Astrocyte of the cerebellum (primary cell): Measurements from ENCODE around the gene FSHR.

Experiments used
- DNase-seq: peaks from one replicate; pipeline ENCODE4 v3.0.0-alpha.2; 2011; ENCODE audit warnings: low read depth
- H3K4me3 ChIP-seq: 2 replicates; pipeline ENCODE4 v1.5.1; 2011; ENCODE audit warnings: mild to moderate bottlenecking, low read depth, low read length, moderate library complexity
- in situ Hi-C: cut with HindIII; loops from 2 replicates; pipeline ENCODE4 v1.10.0; 2017; ENCODE audit warnings: low sequenced_read_pairs
- TF ChIP-seq, protein P1 (sequence below): IDR thresholded peaks from 2 replicates; pipeline ENCODE4 v1.5.1; 2012; ENCODE audit warnings: low read length, low read depth, moderate library complexity, mild to moderate bottlenecking; ENCODE audit errors: missing control alignments

Gene FSHR

DNA sequence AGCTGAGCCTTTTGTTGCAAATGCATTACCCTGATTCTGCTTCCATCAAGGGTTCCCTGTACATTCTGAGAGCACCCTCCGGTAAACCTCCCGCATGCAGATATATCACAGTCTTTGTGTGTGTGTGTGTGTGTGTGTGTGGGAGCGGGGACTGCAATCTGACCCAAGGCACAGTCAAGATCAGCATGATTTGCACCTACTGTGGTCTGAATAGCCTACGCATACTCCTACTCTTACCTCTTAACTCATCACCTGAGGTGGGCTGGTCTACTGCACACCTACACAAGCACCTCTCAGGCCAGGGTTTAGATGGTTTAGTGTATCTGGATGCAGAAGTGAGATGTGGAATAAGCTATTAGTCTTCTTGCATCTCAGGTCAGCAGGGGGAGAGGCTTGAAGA is 174.6 kb downstream of the FSHR start:
- in situ Hi-C loops = no loop called here
- TF ChIP-seq, protein P1, sequence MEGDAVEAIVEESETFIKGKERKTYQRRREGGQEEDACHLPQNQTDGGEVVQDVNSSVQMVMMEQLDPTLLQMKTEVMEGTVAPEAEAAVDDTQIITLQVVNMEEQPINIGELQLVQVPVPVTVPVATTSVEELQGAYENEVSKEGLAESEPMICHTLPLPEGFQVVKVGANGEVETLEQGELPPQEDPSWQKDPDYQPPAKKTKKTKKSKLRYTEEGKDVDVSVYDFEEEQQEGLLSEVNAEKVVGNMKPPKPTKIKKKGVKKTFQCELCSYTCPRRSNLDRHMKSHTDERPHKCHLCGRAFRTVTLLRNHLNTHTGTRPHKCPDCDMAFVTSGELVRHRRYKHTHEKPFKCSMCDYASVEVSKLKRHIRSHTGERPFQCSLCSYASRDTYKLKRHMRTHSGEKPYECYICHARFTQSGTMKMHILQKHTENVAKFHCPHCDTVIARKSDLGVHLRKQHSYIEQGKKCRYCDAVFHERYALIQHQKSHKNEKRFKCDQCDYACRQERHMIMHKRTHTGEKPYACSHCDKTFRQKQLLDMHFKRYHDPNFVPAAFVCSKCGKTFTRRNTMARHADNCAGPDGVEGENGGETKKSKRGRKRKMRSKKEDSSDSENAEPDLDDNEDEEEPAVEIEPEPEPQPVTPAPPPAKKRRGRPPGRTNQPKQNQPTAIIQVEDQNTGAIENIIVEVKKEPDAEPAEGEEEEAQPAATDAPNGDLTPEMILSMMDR = no peak

DNA sequence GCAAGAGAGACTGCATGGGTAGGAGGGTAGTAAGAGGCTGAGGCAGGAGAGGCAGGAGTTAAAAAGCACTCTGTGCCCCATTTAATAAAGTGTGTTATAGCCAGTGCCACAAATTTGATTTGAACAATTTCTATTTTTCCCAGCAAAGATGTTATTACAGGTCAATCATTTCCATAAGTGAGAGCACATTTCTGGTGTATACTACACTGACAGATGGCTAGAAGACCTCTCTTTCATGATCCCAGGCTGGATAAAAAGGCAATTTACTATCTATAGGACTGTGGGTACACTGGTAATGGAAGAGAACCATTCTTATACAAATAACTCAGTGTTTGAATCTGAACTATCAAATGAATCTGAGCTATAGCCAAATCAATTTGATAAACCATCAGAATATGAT is 176.2 kb downstream of the FSHR start:
- TF ChIP-seq, protein P1 = no peak
- in situ Hi-C loops = no loop called here
- no peak overlapping the region for H3K4me3 ChIP-seq
- DNase-seq = no peak

More for the DNA sequence above, 174.6 kb downstream of the FSHR start:
- no peak for DNase-seq
- H3K4me3 ChIP-seq = no peak overlapping the region

DNA sequence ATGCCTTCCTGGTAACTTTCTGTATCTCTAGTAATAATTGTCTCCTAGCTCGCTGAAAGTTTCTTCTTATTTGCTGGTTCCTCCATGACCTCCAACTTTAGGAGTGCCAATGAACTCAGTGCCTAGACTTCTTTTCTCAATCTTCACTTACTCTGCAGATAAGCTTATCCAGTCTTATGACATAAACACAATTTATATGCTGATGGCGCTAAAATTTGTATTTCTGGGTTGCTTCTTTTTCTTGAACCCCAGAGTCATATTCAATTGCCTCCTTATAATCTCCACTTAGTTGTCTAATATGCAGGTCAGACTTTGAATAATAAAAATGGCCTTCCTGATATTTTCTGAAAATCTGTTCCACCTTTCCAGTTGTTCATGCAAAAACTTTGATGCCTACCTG is 182.5 kb downstream of the FSHR start:
- H3K4me3 ChIP-seq = no peak overlapping the region
- TF ChIP-seq, protein P1 = no peak
- in situ Hi-C loops = no loop called here
- no peak for DNase-seq

DNA sequence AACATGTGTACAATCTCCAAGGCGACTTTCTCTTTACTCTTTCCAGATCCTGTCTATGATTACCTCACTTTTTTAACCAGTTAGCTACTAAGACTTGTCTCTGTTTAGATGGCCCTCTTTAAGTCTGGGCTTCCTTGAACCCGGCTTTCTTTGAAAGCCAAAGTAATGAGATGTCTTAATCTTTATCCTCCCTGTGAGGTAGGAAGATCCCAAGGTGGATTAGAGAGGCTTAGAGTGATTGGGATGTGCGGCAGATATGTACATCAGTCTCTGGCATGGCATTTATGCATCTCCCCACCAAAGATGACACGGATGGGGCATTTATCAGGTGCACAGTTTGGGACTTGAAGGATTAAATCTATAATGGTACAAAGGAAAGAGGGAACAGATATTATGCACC is 186.3 kb downstream of the FSHR start:
- no peak for DNase-seq
- in situ Hi-C loops = no loop called here
- no peak overlapping the region for H3K4me3 ChIP-seq
- TF ChIP-seq, protein P1 = no peak

DNA sequence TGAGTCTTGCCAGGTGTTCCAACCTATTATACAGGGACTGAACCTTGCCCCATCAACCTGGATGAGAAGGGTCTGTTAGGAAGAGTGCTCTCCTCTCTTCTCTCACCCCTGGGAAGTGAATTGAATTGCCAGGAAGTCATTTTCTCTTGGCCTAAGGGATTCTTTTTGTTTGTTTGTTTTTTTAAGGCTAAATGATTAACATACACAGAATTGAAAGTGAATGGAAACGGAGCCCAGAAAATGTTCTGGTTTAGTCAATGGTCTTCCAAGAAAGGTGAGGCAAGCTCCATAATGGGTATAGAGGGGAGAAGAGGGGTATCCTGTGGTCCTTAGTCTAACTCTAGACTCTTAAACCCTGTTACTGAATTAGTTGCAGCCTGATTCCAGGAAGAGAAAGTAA is 189.1 kb downstream of the FSHR start:
- in situ Hi-C loops = no loop called here
- DNase-seq = no peak
- no peak overlapping the region for H3K4me3 ChIP-seq
- TF ChIP-seq, protein P1 = no peak

DNA sequence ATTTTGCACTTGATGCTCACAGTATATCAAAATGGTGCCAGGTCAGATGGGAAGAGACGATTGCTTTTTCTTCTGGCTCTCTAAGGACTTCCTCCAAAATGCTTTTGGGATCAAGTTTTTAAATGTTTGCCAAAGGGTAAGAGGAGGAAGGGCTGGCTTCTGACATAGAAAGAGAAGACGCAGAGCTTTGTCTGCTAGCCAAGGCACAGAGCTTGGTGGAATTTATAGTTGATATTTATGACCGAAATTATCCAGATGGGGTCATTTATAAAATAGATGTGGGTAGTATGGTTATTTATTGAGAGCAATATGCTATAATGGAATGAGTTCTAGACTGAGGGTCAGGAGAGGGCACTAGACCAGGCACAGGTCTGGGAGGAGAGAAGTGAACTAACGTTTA is 193.3 kb downstream of the FSHR start:
- no peak for DNase-seq
- TF ChIP-seq, protein P1 = no peak
- H3K4me3 ChIP-seq = no peak overlapping the region
- in situ Hi-C loops = no loop called here

DNA sequence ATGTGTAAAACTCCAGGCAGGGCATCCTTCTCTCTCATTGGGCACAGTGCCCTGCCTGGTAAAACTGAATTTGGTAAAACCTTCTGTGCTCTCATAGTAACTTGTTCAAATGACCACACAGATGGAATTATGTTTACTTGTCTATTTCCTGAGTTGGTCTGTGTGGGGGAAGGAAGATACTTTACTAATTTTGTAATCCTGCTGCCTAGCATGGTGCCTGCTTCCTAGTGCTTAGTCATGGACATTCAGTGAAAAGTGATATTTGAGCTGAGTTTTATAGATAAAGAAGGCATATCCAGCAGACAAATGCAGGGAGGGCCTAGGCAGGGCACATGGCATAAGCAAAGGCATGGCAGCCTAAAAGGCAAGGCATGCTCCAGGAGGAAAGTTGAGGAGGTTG is 199.4 kb downstream of the FSHR start:
- in situ Hi-C loops = no loop called here
- DNase-seq = no peak
- no peak overlapping the region for H3K4me3 ChIP-seq
- TF ChIP-seq, protein P1 = no peak
